HG03135 (cell line): ENCODE data around the gene C1orf21.

Experiments used
- ATAC-seq: cut with Tn5 transposase; IDR thresholded peaks from one replicate; pipeline ENCODE4 v1.9.1; 2021; ENCODE audit warnings: mild to moderate bottlenecking, moderate library complexity; ENCODE audit not compliant: unreplicated experiment

The C1orf21 gene

DNA sequence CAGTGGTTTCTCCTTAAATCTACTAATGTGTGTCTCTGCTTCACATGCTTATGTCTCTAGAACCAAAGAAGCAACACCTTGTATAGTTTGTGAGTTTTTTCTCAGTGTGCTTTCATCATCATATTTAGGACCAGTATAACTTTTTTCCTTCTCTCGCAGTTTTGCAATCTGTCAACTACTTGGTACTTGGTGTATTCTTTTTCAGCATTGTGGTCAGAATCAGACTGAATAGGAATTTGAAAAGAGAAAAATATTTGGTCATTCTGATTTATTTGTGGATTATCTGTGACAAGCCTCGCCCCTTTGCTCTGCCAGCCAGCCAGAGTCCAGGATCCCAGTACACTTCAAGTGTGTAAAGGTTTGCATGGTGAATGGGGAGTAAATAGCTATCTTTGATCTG lies 122.3 kb downstream of the C1orf21 start:
- ATAC-seq: no peak

DNA sequence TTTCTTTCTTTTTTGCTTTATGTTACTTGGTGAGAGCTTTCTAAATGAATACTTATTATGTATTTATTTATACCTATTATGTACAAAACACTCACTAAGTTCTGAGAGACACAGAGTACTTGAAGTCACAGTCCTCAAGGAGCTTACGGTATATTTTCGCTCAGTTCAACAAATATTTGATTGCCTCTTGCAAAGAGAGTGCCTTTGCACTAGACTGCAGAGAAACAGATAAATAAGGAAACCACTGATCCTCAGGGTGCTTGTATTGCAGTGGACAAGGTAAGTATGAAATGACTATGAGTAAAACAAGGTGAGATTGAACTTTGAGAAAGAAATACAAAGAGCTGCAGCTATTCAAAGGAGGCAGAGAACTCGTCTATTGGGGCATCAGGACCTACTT lies 123.3 kb downstream of the C1orf21 start:
- ATAC-seq: no peak

DNA sequence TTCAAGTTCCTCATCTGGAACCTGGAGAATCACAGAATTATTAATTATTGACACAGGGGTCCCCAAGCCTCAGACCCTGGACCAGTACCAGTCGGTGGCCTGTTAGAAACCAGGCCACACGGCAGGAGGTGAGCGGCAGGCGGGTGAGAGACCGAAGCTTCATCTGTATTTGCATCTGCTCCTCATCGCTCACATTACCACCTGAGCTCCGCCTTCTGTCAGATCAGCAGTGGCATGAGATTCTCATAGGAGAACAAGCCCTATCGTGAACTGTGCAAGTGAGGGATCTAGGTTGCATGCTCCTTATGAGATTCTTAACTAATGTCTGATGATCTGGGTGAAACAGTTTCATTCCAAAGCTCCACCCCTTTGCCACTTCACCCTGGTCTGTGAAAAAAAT lies 125.9 kb downstream of the C1orf21 start:
- no peak for ATAC-seq

DNA sequence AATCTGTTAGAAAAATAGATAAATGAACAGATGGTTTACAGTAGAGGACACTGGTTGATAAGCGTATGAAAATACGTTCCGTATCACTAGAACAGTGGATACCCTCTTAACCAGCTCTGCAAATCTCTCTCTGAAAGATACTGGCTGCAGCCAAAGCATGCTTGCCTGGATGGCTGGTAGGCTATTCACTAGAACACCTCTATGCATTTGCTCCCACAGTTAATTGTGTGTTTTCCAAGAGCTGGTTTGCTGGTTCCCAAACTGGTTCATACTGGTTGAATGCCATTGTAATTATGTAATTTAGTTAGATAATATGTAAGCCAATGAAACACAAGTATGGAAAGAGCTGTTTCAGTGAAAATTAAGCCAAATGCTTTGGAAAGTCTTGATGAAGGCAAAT lies 126.6 kb downstream of the C1orf21 start:
- no peak for ATAC-seq

DNA sequence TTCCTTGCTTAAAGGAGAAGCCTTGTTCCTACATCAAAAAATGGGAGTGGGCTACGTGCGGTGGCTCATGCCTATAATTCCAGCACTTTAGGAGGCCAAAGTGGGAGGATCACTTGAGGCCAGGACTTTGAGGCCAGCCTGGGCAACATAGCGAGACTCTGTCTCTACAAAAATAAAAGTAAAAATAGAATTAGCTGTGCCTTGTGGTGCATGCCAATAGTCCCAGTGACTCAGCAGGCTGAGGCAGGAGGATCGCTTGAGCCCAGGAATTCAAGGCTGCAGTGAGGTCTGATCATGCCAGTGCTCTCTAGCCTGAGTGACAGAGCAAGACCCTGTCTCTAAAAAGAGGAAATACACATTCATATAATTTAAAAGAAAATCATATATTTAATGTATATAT lies 127.1 kb downstream of the C1orf21 start:
- ATAC-seq: no peak

DNA sequence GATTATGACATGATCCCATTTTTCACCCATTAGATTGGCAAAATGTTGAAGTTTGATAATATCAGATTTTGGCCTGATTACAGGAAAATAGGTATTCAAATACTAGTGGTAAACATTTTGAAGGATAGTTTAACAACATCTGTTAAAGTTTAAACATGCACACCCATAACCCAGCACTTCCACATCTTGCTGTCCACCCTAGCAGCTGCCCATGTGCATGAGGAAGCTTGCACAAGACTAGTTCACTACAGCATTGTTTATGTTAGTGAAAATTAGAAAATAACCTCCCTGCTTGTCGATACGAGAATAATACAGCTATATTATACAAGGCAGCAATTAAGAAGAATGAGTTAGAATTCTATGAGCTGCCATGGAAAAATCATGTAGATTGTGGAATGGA lies 127.6 kb downstream of the C1orf21 start:
- no peak for ATAC-seq

DNA sequence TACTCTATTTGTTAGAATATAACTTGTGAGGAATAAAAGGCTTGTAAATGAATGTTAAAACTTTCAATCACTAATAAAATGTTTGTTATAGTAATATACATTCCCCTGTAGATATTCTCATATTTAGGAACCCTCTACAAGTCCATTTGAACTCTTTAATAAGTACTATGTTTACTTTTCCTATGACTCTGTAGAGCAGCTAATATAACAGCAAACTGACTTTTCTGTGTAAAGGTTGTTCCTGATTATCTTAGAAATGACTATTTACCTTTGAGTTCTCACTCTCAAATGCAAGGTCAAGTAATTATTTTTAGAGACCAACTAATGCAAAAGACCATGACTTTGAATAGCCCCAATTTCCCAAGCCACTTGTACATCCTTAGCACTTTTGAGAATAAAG lies 130.3 kb downstream of the C1orf21 start:
- ATAC-seq: no peak

DNA sequence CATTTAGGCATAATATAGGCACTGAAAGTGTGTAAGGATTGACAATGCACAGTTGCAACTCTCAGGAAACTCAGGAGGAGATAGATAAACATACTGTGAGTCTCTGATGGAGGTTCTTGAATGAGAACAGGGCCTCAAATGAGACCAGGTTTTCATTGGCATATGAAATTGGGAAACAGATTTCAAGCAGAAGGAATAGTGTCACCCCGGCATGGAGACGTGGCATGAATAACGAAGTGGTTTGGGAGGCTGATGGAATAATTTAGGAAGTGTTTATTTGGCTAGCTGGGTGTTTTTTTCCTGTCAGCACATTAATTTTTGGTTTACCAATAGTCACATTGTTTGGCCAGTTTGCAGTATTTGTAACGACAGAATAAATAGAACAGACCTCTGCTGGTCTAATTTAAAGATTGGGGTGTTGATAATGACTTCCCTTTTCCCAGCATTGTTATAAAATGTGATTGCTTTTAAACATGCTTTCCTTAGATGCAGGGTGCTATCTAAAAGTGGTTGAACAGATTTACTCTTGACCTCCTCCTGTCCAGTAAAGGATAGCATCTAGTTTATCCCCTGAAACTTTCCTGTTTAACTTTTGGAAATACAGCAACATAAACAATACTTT lies 132.0 kb downstream of the C1orf21 start:
- ATAC-seq: no peak

DNA sequence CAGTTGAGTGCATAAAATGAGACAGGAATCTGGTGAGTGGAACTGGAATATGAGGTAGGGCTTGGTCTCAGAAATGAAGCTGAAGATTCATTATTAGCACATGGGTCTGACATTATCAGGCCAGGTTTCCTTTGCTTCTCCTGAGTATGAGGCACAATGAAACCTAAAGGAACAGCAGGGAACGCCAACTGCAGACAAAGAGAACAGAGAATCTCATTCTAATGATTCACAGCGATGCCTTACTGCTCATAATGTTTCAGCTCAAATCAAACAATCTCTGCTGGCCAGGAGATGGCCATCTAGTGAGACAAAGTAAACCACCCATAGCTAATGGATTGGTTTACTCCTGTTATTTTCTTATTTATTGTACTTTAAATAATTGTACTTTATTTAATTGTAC lies 133.5 kb downstream of the C1orf21 start:
- no peak for ATAC-seq

DNA sequence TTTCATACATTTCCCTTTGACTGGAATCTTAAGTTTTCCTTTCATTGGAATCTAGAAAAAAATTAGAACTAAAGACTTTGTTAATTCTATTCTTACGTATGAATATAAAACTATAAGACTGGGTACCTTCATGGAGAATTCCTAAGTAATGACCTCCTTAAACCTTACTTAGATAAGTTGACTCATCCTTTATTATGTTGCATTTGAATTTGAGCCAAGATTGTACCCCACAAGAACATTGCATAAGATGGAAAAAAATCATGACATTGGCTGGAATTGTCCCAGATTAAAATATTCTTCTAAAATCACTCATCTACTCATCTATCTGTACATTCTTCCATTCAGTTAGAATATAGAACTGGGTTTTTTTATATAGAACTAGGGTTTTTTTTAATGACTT lies 137.4 kb downstream of the C1orf21 start:
- no peak for ATAC-seq

DNA sequence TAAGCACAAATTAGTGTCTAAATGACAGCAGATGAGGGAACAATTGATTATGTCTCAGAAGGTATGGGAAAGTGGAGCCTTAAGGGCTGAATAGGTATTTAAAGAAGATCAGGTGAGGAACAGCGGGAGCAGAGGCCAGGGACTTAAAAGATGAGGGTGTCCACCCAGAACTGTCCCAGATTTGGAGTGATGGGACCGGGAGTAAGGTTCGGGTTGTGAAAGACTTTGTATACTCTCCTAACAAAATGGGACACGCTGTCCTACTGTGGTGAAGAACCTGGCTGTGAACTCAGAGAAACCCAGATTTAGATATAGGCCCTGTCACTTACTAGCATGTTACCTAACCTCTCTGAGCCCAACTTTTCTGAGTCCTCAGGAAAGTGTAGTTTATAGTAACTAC lies 140.6 kb downstream of the C1orf21 start:
- no peak for ATAC-seq

DNA sequence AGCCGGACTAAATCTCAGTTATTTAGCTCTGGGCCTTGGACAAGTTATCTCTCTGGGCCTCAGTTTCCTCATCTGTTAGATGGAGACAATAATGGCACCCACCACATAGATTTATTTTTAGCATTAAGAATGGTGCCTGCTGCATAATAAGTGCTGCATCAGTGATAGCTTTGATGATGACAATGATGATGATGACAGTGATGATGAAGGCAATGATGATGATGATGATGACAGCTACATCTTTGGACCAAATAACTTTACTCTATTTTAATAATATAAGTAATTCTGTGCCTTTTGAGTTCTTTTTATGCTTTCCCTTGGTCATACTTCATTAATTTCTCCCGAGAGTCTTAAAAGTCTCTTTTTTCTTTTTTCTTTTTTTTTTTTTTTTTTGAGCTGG lies 143.4 kb downstream of the C1orf21 start:
- ATAC-seq: no peak

DNA sequence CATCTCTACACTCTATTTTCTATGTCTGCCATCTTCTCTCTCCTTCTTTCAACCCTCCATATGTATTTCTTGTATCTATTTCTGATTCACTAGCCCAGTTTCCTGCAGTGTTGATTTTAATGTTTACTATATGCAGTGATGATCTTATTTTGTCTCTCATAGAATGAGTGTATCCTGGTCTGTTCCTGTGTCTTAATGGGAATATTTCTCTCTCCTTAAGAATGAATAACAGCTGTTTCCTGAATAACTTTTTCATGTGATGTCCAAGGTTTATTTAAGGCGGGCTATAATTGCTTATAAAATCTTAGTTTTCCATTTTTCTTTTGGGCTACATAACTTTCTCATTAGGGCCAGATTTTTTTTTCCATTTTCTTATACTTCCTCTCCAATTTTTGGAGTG lies 144.5 kb downstream of the C1orf21 start:
- no peak for ATAC-seq

DNA sequence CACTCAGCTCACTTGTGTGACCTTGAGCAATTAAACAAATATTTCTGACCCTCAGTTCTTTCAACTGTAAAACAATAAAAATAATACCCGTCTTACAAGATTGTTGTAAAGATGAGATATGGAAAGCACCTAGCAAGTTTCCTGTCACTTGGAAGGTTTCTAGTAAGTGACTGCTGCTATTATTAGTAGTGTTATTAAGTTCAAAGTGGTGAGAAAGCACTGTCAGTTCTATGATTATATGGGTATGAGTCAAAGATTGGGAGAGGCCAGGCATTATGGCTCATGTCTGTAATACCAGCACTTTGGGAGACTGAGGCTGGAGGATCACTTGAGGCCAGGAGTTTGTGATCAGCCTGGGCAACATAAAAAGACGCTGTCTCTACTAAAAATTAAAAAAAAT lies 145.4 kb downstream of the C1orf21 start:
- no peak for ATAC-seq

DNA sequence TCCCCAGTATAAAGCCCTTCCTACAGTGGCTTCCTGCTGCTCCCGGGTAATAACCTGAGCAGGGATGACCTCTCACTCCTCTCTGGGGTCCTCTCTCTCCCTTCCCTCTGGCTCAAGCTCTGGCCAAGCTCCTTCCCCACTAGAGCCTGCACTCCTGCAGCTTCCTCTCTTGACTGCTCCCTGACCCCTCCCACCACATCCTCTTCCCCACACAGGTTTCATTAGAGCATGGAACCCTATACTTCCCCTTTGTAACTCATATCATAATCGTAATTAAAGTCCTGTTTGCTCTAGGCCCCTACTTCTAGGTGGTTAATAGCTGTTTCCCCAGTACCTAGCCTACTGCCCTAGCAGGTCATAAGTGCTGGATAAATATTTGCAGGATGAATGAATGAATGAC lies 146.2 kb downstream of the C1orf21 start:
- no peak for ATAC-seq

DNA sequence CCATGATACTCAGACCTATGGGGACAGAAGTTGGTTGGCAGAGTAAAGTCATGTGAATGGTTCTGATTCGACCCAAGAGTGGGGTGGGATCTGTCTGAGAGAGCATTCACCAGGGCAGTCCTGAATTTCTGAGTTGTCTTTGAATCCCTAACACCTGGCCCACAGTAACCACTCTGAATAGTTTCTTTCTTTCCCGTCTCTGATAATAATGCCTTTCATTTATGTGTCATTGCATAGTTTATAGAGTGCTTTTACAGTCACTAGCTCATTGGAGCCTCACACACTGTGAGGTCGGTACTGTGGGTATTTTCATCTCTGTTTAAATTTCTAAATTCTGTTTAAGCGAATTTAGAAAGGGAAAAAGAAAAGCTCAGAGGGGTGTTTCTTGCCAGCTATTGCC lies 147.1 kb downstream of the C1orf21 start:
- no peak for ATAC-seq

DNA sequence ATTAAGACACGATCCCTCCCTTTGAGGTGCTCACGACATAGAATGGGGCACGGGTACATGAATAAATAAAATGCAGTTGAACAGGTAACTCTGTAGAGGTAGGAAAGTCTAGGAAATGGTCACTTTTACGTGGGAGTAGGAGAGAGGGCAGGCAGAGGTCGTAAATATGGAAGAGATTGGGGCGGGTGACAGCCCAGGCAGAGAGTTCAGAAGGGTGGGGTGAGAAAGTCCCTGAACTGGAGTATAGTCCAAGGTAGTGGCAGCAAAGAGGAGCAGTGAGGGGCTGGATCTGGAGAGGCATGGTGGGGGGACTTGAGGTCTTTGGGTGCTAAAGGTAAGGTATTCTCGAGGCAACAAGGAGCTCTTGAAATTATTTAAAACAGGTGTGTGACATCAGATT lies 147.9 kb downstream of the C1orf21 start:
- no peak for ATAC-seq

DNA sequence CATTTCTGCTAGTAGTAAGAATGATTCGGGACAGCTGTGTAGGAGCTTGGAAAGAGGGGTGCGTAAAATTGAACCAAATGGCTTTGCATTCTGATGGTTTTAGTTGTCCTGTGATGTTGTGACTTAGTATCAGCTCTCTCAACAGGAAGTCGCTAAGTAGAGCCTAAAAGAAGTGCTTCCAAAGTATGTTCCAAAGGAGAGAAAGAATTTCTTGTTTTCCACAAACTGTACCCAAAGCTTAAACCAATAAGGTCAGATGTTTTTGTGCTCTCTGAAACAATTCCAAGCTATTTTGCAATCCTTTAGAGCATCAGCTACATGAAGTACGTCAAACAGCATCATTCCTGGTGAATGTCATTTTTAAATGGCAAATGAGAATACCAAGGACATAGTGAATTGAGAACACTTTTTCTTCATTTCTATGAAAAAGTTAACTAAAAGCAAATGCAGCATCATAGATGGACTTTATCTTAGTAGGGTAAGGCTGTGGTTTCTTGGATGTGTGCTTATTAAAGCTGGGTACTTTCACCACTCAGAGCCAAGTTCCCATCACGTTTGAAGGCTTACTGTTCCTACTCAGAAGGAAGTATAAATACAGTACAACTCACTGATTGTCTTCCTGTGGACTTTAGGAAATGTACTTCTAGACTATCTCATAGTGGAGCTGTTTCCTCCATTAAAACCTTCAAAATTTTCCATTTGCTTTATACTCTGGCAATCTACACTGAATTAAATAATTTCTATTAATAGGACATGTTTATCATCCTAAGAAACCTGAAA lies 148.6 kb downstream of the C1orf21 start:
- no peak for ATAC-seq

DNA sequence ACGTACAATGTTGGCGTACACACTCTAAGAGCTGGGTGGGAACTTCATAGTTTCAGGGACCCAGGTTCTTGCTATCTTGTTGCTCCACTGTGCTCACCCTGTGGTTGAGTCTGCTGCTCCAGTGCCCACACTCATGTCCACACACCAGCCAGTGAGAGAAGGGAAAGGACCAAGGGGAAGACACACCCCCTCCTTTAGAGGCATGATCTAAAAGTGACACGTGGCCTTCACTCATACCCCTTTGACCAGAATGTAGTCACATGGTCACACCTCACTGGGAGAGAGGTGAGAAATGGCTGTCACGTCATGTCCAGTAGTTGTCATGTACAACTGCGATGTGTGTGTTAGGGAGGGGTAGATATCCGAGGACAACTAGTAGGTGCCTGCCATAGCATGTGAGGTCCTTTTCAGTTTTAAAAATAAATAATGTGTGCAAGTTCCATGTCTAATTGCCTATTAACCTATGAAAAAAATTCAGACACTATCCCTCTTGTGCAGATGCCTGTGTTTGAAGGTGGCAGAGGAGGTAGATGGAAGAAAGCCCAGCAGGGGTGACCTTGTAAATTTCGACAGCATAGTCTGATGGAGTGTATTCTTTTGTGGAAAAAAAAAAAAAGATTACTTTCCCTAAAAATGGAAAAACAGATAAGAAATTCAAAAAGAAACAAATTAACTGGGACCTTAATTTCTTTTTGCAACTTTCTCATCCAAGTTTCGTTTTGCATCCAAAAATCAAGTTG lies 149.6 kb downstream of the C1orf21 start:
- ATAC-seq: no peak

DNA sequence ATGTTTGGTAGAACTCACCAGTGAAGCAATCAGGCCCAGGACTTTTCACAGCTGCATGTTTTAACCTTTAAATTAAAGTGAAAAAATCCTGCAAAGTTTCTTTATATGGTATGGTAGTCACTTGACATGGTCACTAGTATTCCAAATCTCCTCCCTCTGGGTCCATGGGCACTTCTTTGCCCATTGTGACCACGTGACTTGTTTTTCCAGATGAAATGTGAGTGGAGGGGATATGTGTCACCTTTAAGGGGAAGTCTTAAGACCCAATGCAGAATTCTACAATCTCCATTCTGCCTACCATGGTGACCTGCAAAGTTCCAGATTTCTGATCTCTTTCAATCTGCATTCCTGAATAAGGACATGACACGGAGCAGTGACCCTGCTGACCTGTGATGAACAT lies 152.8 kb downstream of the C1orf21 start:
- no peak for ATAC-seq

DNA sequence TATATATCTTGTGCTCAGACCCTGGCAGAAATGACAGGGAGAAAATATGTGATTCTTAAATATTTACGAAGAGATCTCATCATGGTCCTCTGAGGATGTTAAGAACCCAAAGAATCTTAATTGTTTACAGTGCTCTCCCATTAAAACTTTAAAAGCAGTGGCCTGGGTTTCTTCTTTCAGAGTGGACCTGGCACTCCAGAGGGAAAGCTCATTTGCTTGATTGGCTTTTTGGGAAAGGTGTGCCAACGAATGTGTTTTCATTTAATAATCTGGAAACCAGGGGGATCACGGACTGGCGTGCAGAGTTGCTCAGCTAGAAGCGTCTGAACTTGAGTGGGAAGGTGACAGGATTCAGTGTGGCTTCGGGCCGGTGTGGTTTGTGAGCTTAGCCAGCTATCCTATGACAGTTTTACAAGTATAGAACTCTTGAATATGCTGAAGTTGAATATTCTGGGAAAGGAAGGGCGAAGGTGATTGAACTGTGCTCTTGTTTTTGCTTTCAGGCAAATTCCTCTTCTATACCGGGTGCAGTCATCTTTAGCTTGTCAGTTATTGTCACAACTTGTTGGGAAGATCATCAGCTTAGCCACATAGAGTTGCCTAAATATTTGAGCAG lies 154.8 kb downstream of the C1orf21 start:
- ATAC-seq: no peak

DNA sequence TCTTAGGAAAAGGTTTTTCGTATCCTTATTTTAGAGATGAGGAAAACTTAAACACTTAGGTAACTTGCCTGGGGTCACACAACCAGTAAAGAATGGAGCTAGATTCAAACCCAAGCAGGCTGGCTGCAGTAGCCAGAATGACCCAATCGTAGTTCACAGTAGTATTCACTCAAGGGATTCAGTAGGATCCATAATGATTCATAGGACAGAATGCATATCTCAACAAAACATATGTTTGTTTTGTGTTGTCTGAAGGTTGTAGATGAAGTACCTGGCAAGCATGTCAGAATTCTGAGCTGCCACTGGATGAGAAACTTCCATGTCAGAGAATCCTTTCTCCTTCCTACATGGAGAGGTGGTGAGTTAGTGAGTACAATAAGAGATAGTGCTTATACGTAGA lies 155.5 kb downstream of the C1orf21 start:
- ATAC-seq: no peak
